SK-N-SH treated with all-trans-retinoic acid at 6 μM for 48 hours (cell line): ENCODE measurements around the gene WDR49.

Source experiments
- ATAC-seq: fragments of 200-7000 bp; cut with Tn5 transposase; 3 replicates; pipeline ENCODE4 v1.9.1; 2020; ENCODE audit warnings: mild to moderate bottlenecking, moderate library complexity
- ARNTL ChIP-seq: fragments of 450-650 bp; formaldehyde crosslinking; IDR thresholded peaks from 2 replicates; pipeline ENCODE4 v1.5.0; 2020; ENCODE audit warnings: low read depth, mild to moderate bottlenecking, moderate library complexity, borderline replicate concordance
- BACH2 ChIP-seq: fragments of 250-450 bp; sonication (Bioruptor Pico); IDR thresholded peaks from 2 replicates; pipeline ENCODE4 v1.9.0; 2021; ENCODE audit warnings: mild to moderate bottlenecking, borderline replicate concordance
- CSDC2 ChIP-seq: fragments of 250-450 bp; sonication (Bioruptor Pico); IDR thresholded peaks from 2 replicates; pipeline ENCODE4 v1.5.0; 2020; ENCODE audit warnings: mild to moderate bottlenecking, moderate library complexity
- ESRRG ChIP-seq: fragments of 250-450 bp; sonication (Bioruptor Pico); IDR thresholded peaks from 2 replicates; pipeline ENCODE4 v1.6.1; 2021; ENCODE audit warnings: mild to moderate bottlenecking
- GLIS3 ChIP-seq: fragments of 250-450 bp; sonication (Bioruptor Pico); IDR thresholded peaks from 2 replicates; pipeline ENCODE4 v1.5.0; 2020; ENCODE audit warnings: mild to moderate bottlenecking, moderate library complexity
- PPARA ChIP-seq: fragments of 250-450 bp; sonication (Bioruptor Pico); IDR thresholded peaks from 2 replicates; pipeline ENCODE4 v1.5.0; 2020; ENCODE audit warnings: mild to moderate bottlenecking, borderline replicate concordance
- TCF4 ChIP-seq: fragments of 250-450 bp; sonication (Bioruptor Pico); IDR thresholded peaks from 2 replicates; pipeline ENCODE4 v1.8.0; 2021; ENCODE audit warnings: mild to moderate bottlenecking, moderate library complexity, borderline replicate concordance
- TOX ChIP-seq: fragments of 250-450 bp; sonication (Bioruptor Pico); IDR thresholded peaks from 2 replicates; pipeline ENCODE4 v1.8.0; 2021; ENCODE audit warnings: mild to moderate bottlenecking, moderate library complexity, borderline replicate concordance
- ZC3H10 ChIP-seq: fragments of 250-450 bp; sonication (Bioruptor Pico); IDR thresholded peaks from 2 replicates; pipeline ENCODE4 v1.5.1; 2021; ENCODE audit warnings: mild to moderate bottlenecking, moderate library complexity
- ZFP3 ChIP-seq: fragments of 250-450 bp; sonication (Bioruptor Pico); IDR thresholded peaks from 2 replicates; pipeline ENCODE4 v1.5.0; 2020; ENCODE audit warnings: mild to moderate bottlenecking, moderate library complexity
- ZFP30 ChIP-seq: fragments of 450-650 bp; formaldehyde crosslinking; IDR thresholded peaks from 2 replicates; pipeline ENCODE4 v1.5.0; 2022; ENCODE audit warnings: mild to moderate bottlenecking, moderate library complexity
- ZNF565 ChIP-seq: fragments of 450-650 bp; formaldehyde crosslinking; conservative IDR thresholded peaks from 2 replicates; pipeline ENCODE4 v1.5.0; 2020; ENCODE audit warnings: low read depth, mild to moderate bottlenecking, moderate library complexity
- ZNF8 ChIP-seq: fragments of 450-650 bp; formaldehyde crosslinking; IDR thresholded peaks from 2 replicates; pipeline ENCODE4 v1.5.0; 2020; ENCODE audit warnings: mild to moderate bottlenecking, moderate library complexity
- TF ChIP-seq, protein P1 (sequence below): fragments of 250-450 bp; sonication (Bioruptor Pico); IDR thresholded peaks from 2 replicates; pipeline ENCODE4 v1.8.0; 2021; ENCODE audit warnings: low read depth, mild to moderate bottlenecking, moderate library complexity, borderline replicate concordance
- TF ChIP-seq, protein P2 (sequence below): fragments of 250-450 bp; sonication (Bioruptor Pico); IDR thresholded peaks from 2 replicates; pipeline ENCODE4 v1.5.1; 2020; ENCODE audit warnings: low read depth, mild to moderate bottlenecking, moderate library complexity
- TF ChIP-seq, protein P3 (sequence below): fragments of 250-450 bp; sonication (Bioruptor Pico); IDR thresholded peaks from 2 replicates; pipeline ENCODE4 v1.8.0; 2020; ENCODE audit warnings: mild to moderate bottlenecking, moderate library complexity, borderline replicate concordance
- TF ChIP-seq, protein P4 (sequence below): fragments of 250-450 bp; sonication (Bioruptor Pico); IDR thresholded peaks from 2 replicates; pipeline ENCODE4 v1.5.0; 2020; ENCODE audit warnings: mild to moderate bottlenecking, moderate library complexity
- TF ChIP-seq, protein P5 (sequence below): fragments of 250-450 bp; sonication (Bioruptor Pico); IDR thresholded peaks from 2 replicates; pipeline ENCODE4 v1.5.1; 2021; ENCODE audit warnings: mild to moderate bottlenecking, moderate library complexity

Gene WDR49

DNA sequence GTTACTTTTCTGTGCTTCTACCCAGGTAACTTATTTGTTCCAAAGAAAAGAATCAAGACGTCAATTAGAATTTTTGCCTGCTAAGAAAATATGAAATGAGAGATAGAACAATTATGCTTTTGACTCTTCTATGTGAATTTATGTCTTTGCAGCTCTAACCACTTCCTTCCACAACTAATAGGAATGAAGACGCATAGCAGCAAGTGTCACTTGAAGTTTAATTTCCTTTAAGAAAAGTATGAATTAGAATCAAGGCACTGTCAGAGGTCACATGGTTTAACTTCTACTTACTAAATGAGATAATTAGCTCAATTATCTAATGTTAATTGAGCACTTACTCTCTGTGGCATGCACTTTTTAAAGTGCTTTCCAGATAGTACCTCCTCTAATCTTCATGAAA is 3.3 kb downstream of the WDR49 start:
- ATAC-seq: no peak
- TF ChIP-seq, protein P1, sequence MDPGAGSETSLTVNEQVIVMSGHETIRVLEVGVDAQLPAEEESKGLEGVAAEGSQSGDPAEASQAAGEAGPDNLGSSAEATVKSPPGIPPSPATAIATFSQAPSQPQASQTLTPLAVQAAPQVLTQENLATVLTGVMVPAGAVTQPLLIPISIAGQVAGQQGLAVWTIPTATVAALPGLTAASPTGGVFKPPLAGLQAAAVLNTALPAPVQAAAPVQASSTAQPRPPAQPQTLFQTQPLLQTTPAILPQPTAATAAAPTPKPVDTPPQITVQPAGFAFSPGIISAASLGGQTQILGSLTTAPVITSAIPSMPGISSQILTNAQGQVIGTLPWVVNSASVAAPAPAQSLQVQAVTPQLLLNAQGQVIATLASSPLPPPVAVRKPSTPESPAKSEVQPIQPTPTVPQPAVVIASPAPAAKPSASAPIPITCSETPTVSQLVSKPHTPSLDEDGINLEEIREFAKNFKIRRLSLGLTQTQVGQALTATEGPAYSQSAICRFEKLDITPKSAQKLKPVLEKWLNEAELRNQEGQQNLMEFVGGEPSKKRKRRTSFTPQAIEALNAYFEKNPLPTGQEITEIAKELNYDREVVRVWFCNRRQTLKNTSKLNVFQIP (CRISPR knock-in tag): no peak
- TF ChIP-seq, protein P2, sequence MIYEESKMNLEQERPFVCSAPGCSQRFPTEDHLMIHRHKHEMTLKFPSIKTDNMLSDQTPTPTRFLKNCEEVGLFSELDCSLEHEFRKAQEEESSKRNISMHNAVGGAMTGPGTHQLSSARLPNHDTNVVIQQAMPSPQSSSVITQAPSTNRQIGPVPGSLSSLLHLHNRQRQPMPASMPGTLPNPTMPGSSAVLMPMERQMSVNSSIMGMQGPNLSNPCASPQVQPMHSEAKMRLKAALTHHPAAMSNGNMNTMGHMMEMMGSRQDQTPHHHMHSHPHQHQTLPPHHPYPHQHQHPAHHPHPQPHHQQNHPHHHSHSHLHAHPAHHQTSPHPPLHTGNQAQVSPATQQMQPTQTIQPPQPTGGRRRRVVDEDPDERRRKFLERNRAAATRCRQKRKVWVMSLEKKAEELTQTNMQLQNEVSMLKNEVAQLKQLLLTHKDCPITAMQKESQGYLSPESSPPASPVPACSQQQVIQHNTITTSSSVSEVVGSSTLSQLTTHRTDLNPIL (CRISPR knock-in tag): no peak
- TF ChIP-seq CSDC2 (no peak), ZNF8 (CRISPR knock-in tag) (no peak), ZNF565 (CRISPR knock-in tag) (no peak), ARNTL (CRISPR knock-in tag) (no peak), ZFP3 (CRISPR knock-in tag) (no peak)
- TF ChIP-seq, protein P3, sequence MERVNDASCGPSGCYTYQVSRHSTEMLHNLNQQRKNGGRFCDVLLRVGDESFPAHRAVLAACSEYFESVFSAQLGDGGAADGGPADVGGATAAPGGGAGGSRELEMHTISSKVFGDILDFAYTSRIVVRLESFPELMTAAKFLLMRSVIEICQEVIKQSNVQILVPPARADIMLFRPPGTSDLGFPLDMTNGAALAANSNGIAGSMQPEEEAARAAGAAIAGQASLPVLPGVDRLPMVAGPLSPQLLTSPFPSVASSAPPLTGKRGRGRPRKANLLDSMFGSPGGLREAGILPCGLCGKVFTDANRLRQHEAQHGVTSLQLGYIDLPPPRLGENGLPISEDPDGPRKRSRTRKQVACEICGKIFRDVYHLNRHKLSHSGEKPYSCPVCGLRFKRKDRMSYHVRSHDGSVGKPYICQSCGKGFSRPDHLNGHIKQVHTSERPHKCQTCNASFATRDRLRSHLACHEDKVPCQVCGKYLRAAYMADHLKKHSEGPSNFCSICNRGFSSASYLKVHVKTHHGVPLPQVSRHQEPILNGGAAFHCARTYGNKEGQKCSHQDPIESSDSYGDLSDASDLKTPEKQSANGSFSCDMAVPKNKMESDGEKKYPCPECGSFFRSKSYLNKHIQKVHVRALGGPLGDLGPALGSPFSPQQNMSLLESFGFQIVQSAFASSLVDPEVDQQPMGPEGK (CRISPR knock-in tag): no peak
- TF ChIP-seq, protein P4, sequence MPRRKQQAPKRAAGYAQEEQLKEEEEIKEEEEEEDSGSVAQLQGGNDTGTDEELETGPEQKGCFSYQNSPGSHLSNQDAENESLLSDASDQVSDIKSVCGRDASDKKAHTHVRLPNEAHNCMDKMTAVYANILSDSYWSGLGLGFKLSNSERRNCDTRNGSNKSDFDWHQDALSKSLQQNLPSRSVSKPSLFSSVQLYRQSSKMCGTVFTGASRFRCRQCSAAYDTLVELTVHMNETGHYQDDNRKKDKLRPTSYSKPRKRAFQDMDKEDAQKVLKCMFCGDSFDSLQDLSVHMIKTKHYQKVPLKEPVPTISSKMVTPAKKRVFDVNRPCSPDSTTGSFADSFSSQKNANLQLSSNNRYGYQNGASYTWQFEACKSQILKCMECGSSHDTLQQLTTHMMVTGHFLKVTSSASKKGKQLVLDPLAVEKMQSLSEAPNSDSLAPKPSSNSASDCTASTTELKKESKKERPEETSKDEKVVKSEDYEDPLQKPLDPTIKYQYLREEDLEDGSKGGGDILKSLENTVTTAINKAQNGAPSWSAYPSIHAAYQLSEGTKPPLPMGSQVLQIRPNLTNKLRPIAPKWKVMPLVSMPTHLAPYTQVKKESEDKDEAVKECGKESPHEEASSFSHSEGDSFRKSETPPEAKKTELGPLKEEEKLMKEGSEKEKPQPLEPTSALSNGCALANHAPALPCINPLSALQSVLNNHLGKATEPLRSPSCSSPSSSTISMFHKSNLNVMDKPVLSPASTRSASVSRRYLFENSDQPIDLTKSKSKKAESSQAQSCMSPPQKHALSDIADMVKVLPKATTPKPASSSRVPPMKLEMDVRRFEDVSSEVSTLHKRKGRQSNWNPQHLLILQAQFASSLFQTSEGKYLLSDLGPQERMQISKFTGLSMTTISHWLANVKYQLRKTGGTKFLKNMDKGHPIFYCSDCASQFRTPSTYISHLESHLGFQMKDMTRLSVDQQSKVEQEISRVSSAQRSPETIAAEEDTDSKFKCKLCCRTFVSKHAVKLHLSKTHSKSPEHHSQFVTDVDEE (CRISPR knock-in tag): no peak

DNA sequence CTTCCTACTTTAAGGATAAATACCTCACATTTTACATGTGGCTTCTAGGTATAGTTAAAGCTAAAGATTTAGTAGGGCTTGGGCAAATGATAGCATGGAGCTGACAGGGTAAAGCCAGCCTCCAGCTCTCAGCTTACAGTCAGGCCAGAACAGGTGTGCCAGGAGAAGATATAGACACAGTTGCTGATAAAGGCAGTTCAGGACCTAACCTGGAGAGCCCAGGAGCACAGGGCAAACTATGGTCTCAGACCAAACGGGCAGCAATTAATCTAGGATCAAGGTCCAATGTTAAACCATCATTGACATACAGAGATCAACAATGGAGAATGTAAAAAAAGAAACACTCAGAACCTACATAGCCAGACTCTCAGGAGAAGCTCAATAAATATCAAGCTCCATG is 4.0 kb downstream of the WDR49 start:
- TF ChIP-seq, protein P2 (CRISPR knock-in tag): no peak
- TF ChIP-seq ZNF565 (CRISPR knock-in tag) (no peak), ZC3H10 (no peak), GLIS3 (CRISPR knock-in tag) (no peak), BACH2 (CRISPR knock-in tag) (no peak), TCF4 (CRISPR knock-in tag) (no peak), ARNTL (CRISPR knock-in tag) (no peak), TOX (CRISPR knock-in tag) (no peak), CSDC2 (no peak), PPARA (CRISPR knock-in tag) (no peak), ZFP30 (CRISPR knock-in tag) (no peak), ESRRG (no peak), ZNF8 (CRISPR knock-in tag) (no peak)
- TF ChIP-seq, protein P5, sequence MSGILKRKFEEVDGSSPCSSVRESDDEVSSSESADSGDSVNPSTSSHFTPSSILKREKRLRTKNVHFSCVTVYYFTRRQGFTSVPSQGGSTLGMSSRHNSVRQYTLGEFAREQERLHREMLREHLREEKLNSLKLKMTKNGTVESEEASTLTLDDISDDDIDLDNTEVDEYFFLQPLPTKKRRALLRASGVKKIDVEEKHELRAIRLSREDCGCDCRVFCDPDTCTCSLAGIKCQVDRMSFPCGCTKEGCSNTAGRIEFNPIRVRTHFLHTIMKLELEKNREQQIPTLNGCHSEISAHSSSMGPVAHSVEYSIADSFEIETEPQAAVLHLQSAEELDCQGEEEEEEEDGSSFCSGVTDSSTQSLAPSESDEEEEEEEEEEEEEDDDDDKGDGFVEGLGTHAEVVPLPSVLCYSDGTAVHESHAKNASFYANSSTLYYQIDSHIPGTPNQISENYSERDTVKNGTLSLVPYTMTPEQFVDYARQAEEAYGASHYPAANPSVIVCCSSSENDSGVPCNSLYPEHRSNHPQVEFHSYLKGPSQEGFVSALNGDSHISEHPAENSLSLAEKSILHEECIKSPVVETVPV (CRISPR knock-in tag): no peak
- TF ChIP-seq, protein P4 (CRISPR knock-in tag): no peak
- TF ChIP-seq, protein P3 (CRISPR knock-in tag): no peak
- ATAC-seq: no peak
